Gastrocnemius medialis (tissue), 4 donors: ENCODE data around the gene TXNDC11. TPM values are rescaled to one million over a fixed set of nuclear protein-coding genes. Genes with fewer than 3 reads are reported as not detected.

Experiments
- ATAC-seq, 2 donors: fragments of 150-250 bp; one replicate each; pipeline ENCODE4 v1.9.1; 2016
- DNase-seq, 2 donors: peaks; one replicate each; pipeline ENCODE4 v3.0.0-alpha.2; 2019
- H3K27ac ChIP-seq, 4 donors: fragments of 200-600 bp; sonication (generic); 1 replicate in 1 of 4; 2 replicates in 3 of 4; pipeline ENCODE4 v1.5.1; 2016 to 2018; ENCODE audit warnings: mild to moderate bottlenecking in 2 of 4, moderate library complexity in 1 of 4
- H3K27me3 ChIP-seq, 3 donors: fragments of 200-600 bp; sonication (generic) in 2 of 3; 1 replicate in 1 of 3; 2 replicates in 2 of 3; pipeline versions ENCODE4 v1.5.1 to v1.6.0; 2016 to 2019; ENCODE audit warnings: mild to moderate bottlenecking in 1 of 3, moderate library complexity in 1 of 3
- H3K36me3 ChIP-seq, 2 donors: fragments of 200-600 bp; sonication (generic) in 1 of 2; one replicate each; pipeline ENCODE4 v1.5.1; 2017 to 2018
- H3K4me1 ChIP-seq, 2 donors: fragments of 200-600 bp; sonication (generic) in 1 of 2; one replicate each; pipeline ENCODE4 v1.5.1; 2016 to 2017; ENCODE audit warnings: mild to moderate bottlenecking in 2 of 2
- H3K4me3 ChIP-seq, 4 donors: fragments of 200-600 bp; sonication (generic) in 3 of 4; 1 replicate in 1 of 4; 2 replicates in 3 of 4; pipeline ENCODE4 v1.5.1; 2016 to 2019; ENCODE audit warnings: mild to moderate bottlenecking in 2 of 4
- H3K9me3 ChIP-seq, 3 donors: fragments of 200-600 bp; sonication (generic) in 2 of 3; 1 replicate in 1 of 3; 2 replicates in 2 of 3; pipeline ENCODE4 v1.5.1; 2016 to 2019
- POLR2A ChIP-seq, 2 donors: fragments of 450-650 bp; IDR thresholded peaks; one replicate each; pipeline ENCODE4 v1.6.1; 2017; ENCODE audit warnings: antibody characterized with exemption in 2 of 2, mild to moderate bottlenecking in 2 of 2, moderate library complexity in 2 of 2
- in situ Hi-C, 4 donors: fragments of 200-750 bp; cut with MboI; loops; one replicate each; pipeline versions ENCODE4 v1.15.0 to v1.8.0; 2017; ENCODE audit warnings: low sequenced_read_pairs in 4 of 4
- intact Hi-C: fragments of 100-400 bp; cut with DNase I; formaldehyde crosslinking; loops from one replicate; pipeline ENCODE4 v1.15.1; 2023; ENCODE audit warnings: low total_unique reads
- total RNA-seq, 4 donors: library from RNA; depleted of rRNA; stranded (reverse); fragments of >200 nt; gene quantifications; one replicate each; pipeline versions ENCODE4 v1.1.0 to v1.2.3, GENCODE V29; 2016
- TF ChIP-seq, protein P1 (sequence below), 5 experiments: fragments of 450-650 bp in 3 of 5; fragments of 200-600 bp in 2 of 5; sonication (generic) in 2 of 5; IDR thresholded peaks in 4 of 5; conservative IDR thresholded peaks in 1 of 5; 1 replicate in 4 of 5; 2 replicates in 1 of 5; pipeline ENCODE4 v1.5.1; 2016 to 2019; ENCODE audit warnings: antibody characterized with exemption in 5 of 5, mild to moderate bottlenecking in 3 of 5, moderate library complexity in 3 of 5

Gene TXNDC11
- total RNA-seq, 4 donors from 2014 or later = 35.2 to 64.5 (median 51.2) TPM

DNA sequence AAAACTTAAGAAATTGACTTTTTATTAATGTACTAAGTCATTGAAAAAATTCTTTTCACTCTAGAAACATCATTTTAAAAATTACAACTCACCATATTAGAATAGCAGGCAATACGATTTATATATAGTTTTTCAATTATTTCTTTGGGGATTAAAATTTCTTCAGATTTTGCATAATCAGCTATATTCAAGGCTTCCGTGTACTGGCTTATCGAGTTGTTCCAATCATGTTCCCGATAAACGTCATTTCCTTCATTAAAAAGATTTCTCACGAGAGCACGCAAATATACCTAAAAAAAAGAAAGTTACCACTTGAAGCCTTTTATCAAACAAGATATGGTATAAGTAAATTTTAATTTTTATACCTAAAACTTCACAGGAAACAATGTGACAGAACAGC, 36.4 kb upstream of the TXNDC11 start:
- peaks cover 25 to 33% of the 10 kb centered on the region in 2 donors for H3K4me1 ChIP-seq
- intact Hi-C loops (no loop called here), in situ Hi-C loops (loop anchor here in 1 of 4 donors (25.0 kb wide), 1 partner anchor 133 kb away; the partner anchor contains the start of gene GSPT1)
- DNase-seq (no peak), ATAC-seq (no peak)
- no peak overlapping the region for H3K27ac ChIP-seq
- H3K4me3 ChIP-seq = no peak overlapping the region
- no peaks in the 10 kb centered on the region for H3K9me3 ChIP-seq
- H3K36me3 ChIP-seq = peaks cover 0 to 60% of the 10 kb centered on the region in 2 donors
- H3K27me3 ChIP-seq = no peaks in the 10 kb centered on the region
- TF ChIP-seq, protein P1, sequence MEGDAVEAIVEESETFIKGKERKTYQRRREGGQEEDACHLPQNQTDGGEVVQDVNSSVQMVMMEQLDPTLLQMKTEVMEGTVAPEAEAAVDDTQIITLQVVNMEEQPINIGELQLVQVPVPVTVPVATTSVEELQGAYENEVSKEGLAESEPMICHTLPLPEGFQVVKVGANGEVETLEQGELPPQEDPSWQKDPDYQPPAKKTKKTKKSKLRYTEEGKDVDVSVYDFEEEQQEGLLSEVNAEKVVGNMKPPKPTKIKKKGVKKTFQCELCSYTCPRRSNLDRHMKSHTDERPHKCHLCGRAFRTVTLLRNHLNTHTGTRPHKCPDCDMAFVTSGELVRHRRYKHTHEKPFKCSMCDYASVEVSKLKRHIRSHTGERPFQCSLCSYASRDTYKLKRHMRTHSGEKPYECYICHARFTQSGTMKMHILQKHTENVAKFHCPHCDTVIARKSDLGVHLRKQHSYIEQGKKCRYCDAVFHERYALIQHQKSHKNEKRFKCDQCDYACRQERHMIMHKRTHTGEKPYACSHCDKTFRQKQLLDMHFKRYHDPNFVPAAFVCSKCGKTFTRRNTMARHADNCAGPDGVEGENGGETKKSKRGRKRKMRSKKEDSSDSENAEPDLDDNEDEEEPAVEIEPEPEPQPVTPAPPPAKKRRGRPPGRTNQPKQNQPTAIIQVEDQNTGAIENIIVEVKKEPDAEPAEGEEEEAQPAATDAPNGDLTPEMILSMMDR (IDR thresholded peaks at IDR 0.05 in 4 of 5, conservative IDR thresholded peaks at IDR 0.05 in 1 of 5) = no peak
- no peak for TF ChIP-seq POLR2A (IDR thresholded peaks at IDR 0.05)

DNA sequence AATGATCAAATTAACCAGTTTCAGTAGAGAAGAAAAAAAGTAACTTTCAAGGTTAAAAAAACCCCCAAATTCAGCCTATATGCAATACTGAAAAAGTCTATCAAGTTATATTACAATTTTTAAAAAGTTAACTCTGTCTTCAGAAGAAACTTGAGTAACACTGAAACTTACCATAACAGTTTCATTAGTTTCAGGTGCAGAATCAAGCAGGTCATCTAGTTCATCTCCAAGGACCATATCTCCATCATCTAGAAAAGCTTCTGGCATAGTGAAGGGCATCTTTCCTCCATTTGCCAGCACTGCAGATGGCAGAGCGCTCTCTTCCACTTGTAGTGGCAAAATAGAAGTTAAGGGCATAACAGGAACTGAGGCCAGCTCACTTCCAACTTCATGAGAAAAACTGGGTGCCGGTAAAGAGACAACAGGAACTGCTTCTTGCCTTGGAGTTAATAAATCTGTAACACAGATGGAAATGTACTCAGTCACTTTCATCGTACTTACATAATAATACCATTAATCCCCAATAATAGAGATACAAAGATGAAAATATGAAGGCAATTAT, 31.5 kb upstream of the TXNDC11 start:
- no peak overlapping the region for H3K27ac ChIP-seq
- peaks cover 5 to 93% of the 10 kb centered on the region in 2 donors for H3K36me3 ChIP-seq
- in situ Hi-C loops = no loop called here
- no peaks in the 10 kb centered on the region for H3K4me1 ChIP-seq
- no peak for DNase-seq
- TF ChIP-seq, protein P1 (IDR thresholded peaks at IDR 0.05 in 4 of 5, conservative IDR thresholded peaks at IDR 0.05 in 1 of 5) = no peak
- no peak for TF ChIP-seq POLR2A (IDR thresholded peaks at IDR 0.05)
- no peak for ATAC-seq
- no peaks in the 10 kb centered on the region for H3K9me3 ChIP-seq
- intact Hi-C loops = no loop called here
- H3K4me3 ChIP-seq = no peak overlapping the region
- no peaks in the 10 kb centered on the region for H3K27me3 ChIP-seq

- Histone ChIP-seq H3K27me3 (no peaks in the 10 kb centered on the region), H3K36me3 (peaks cover 8 to 95% of the 10 kb centered on the region in 2 donors), H3K27ac (no peak overlapping the region), H3K4me1 (no peaks in the 10 kb centered on the region), H3K9me3 (no peaks in the 10 kb centered on the region), H3K4me3 (no peak overlapping the region)
- DNase-seq = no peak
- ATAC-seq = no peak
- intact Hi-C loops (no loop called here), in situ Hi-C loops (no loop called here)
- TF ChIP-seq, protein P1 (IDR thresholded peaks at IDR 0.05 in 4 of 5, conservative IDR thresholded peaks at IDR 0.05 in 1 of 5) = no peak
- TF ChIP-seq POLR2A (IDR thresholded peaks at IDR 0.05) = no peak
These were observed 26.2 kb upstream of the TXNDC11 start for GRCh38 chr16:11768849-11769248.

DNA sequence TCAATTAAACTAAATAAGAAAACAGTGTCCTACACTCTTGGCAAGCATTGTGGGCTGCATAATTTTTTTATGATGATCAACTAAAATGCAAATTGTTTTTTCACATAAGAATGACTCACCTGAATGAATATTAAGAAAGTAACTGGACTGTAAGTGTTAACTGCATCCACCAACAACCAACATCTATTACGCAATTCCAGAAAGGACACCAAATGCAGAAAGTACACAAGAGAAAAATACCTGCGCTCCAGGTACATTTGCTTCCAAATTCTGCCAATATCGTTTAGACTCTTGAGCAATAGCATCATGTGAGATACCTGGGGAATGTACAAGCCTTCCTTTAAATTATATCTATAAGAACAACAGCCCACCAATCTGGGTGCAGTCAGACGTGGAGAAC, 19.8 kb upstream of the TXNDC11 start:
- intact Hi-C loops = no loop called here
- no peak for ATAC-seq
- peaks cover 4 to 96% of the 10 kb centered on the region in 2 donors for H3K36me3 ChIP-seq

More for the DNA sequence above, 19.8 kb upstream of the TXNDC11 start:
- H3K4me3 ChIP-seq = no peak overlapping the region
- H3K9me3 ChIP-seq = no peaks in the 10 kb centered on the region
- no peak overlapping the region for H3K27ac ChIP-seq
- in situ Hi-C loops = no loop called here
- H3K4me1 ChIP-seq = no peaks in the 10 kb centered on the region
- H3K27me3 ChIP-seq = no peaks in the 10 kb centered on the region
- TF ChIP-seq POLR2A (IDR thresholded peaks at IDR 0.05) = no peak
- TF ChIP-seq, protein P1 (IDR thresholded peaks at IDR 0.05 in 4 of 5, conservative IDR thresholded peaks at IDR 0.05 in 1 of 5) = no peak
- no peak for DNase-seq
